ENCODE data around the gene OR4K1.

The OR4K1 gene

DNA sequence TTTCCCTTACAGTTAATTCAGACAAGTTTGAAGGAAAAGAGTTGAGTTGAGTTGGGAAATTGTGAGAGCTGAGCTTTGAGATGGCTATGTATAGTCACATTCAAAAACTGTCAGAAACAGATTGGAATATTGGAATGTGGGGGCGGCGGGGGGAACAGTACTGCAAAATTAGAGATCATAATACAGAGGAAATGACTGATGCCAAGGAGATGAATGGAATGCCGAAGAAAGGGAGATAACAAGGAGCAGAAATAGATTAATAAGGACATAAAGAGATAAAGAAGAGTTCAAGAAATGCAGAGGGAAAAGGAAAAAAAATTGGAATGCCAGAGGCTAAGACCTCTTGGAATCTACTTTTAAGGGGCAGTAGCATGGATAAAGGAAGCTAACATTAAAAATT lies 13.5 kb upstream of the OR4K1 start:
- TF ChIP-seq, protein P1, sequence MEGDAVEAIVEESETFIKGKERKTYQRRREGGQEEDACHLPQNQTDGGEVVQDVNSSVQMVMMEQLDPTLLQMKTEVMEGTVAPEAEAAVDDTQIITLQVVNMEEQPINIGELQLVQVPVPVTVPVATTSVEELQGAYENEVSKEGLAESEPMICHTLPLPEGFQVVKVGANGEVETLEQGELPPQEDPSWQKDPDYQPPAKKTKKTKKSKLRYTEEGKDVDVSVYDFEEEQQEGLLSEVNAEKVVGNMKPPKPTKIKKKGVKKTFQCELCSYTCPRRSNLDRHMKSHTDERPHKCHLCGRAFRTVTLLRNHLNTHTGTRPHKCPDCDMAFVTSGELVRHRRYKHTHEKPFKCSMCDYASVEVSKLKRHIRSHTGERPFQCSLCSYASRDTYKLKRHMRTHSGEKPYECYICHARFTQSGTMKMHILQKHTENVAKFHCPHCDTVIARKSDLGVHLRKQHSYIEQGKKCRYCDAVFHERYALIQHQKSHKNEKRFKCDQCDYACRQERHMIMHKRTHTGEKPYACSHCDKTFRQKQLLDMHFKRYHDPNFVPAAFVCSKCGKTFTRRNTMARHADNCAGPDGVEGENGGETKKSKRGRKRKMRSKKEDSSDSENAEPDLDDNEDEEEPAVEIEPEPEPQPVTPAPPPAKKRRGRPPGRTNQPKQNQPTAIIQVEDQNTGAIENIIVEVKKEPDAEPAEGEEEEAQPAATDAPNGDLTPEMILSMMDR (IDR thresholded peaks at IDR 0.05; ENCODE audit: insufficient read depth, low read length, poor library complexity, severe bottlenecking): no peak
- TF ChIP-seq EZH2phosphoT487 (conservative IDR thresholded peaks at IDR 0.05; ENCODE audit: low read length): no peak
- H3K9me2 ChIP-seq (replicated peaks; ENCODE audit: insufficient read depth, low read length): no peaks in the 10 kb centered on the region
- H3K79me2 ChIP-seq (ENCODE audit: insufficient read depth, low read length): no peaks in the 10 kb centered on the region
- no peak overlapping the region for H3K27ac ChIP-seq (ENCODE audit: low read depth, low read length)
- H4K20me1 ChIP-seq (ENCODE audit: low read depth, low read length): no peaks in the 10 kb centered on the region
- H3K4me2 ChIP-seq (ENCODE audit: low read depth, low read length, poor library complexity, severe bottlenecking): no peak overlapping the region
- no peak overlapping the region for H3K4me3 ChIP-seq (ENCODE audit: insufficient read depth, low read length, poor library complexity, severe bottlenecking)
- no peaks in the 10 kb centered on the region for H3K36me3 ChIP-seq (ENCODE audit: low read length)
- H3K9ac ChIP-seq (ENCODE audit: low read length): no peak overlapping the region
- no peaks in the 10 kb centered on the region for H3K27me3 ChIP-seq (ENCODE audit: low read length)
- H2AFZ ChIP-seq (ENCODE audit: low read depth, low read length, severe bottlenecking): no peak overlapping the region
- H3K9me3 ChIP-seq (ENCODE audit: insufficient read depth, low read length): no peaks in the 10 kb centered on the region
- no peaks in the 10 kb centered on the region for H3F3A ChIP-seq (ENCODE audit: insufficient read depth)

- Histone ChIP-seq H3K36me3 (ENCODE audit: low read length) (no peaks in the 10 kb centered on the region), H3K9me2 (replicated peaks; ENCODE audit: insufficient read depth, low read length) (no peaks in the 10 kb centered on the region), H3K27me3 (ENCODE audit: low read length) (no peaks in the 10 kb centered on the region), H3K79me2 (ENCODE audit: insufficient read depth, low read length) (no peaks in the 10 kb centered on the region), H2AFZ (ENCODE audit: low read depth, low read length, severe bottlenecking) (no peak overlapping the region), H4K20me1 (ENCODE audit: low read depth, low read length) (no peaks in the 10 kb centered on the region), H3K9ac (ENCODE audit: low read length) (no peak overlapping the region), H3K4me2 (ENCODE audit: low read depth, low read length, poor library complexity, severe bottlenecking) (no peak overlapping the region), H3K4me3 (ENCODE audit: insufficient read depth, low read length, poor library complexity, severe bottlenecking) (no peak overlapping the region), H3K27ac (ENCODE audit: low read depth, low read length) (no peak overlapping the region), H3K9me3 (ENCODE audit: insufficient read depth, low read length) (no peaks in the 10 kb centered on the region), H3F3A (ENCODE audit: insufficient read depth) (no peaks in the 10 kb centered on the region)
- TF ChIP-seq EZH2phosphoT487 (conservative IDR thresholded peaks at IDR 0.05; ENCODE audit: low read length): no peak
- TF ChIP-seq, protein P1 (IDR thresholded peaks at IDR 0.05; ENCODE audit: insufficient read depth, low read length, poor library complexity, severe bottlenecking): no peak
Observed at GRCh38 chr14:19917955-19918518, 12.7 kb upstream of the OR4K1 start.

DNA sequence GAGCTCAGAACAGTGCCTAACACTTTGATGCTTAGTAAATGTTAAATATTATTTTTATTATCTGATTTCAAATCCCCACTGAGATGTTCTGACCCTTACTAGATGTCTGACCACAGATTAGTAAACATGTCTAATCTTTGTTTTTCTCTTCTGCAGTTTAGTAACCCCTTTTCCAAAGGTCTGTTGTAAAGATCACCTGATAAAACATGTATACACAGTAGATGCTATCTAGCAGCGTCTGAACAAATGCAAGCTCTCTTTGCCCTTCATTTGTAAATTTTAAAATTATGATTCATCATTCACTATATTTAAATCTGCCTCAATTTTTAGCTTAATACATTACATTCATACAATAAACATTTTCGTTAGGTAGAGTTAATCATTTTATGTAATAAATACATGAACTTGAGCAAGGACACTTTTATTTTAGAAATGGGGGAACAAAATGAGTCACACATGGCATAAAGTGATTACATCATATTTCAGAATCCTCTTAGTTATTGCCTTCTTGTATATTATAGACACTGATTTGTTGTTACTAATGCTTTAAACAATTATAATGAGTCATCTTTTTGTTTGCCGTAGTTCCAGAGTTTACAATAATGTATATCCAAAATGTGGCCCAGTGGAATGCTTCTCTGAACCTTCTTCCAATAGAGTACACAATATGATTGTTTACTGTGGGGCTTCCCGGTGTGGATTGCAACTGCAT lies 12.0 kb upstream of the OR4K1 start:
- Histone ChIP-seq H3K27ac (ENCODE audit: low read depth, low read length) (no peak overlapping the region), H3F3A (ENCODE audit: insufficient read depth) (no peaks in the 10 kb centered on the region), H3K4me3 (ENCODE audit: insufficient read depth, low read length, poor library complexity, severe bottlenecking) (no peak overlapping the region), H2AFZ (ENCODE audit: low read depth, low read length, severe bottlenecking) (no peak overlapping the region), H3K9me2 (replicated peaks; ENCODE audit: insufficient read depth, low read length) (no peaks in the 10 kb centered on the region), H4K20me1 (ENCODE audit: low read depth, low read length) (no peaks in the 10 kb centered on the region), H3K27me3 (ENCODE audit: low read length) (no peaks in the 10 kb centered on the region), H3K36me3 (ENCODE audit: low read length) (no peaks in the 10 kb centered on the region), H3K9me3 (ENCODE audit: insufficient read depth, low read length) (no peaks in the 10 kb centered on the region), H3K79me2 (ENCODE audit: insufficient read depth, low read length) (no peaks in the 10 kb centered on the region), H3K9ac (ENCODE audit: low read length) (no peak overlapping the region), H3K4me2 (ENCODE audit: low read depth, low read length, poor library complexity, severe bottlenecking) (no peak overlapping the region)
- TF ChIP-seq, protein P1 (IDR thresholded peaks at IDR 0.05; ENCODE audit: insufficient read depth, low read length, poor library complexity, severe bottlenecking): no peak
- no peak for TF ChIP-seq EZH2phosphoT487 (conservative IDR thresholded peaks at IDR 0.05; ENCODE audit: low read length)
